ENCODE data around the gene MYO5C.
A peak's percentile ranks its signal among the peaks of the same experiment; 100 is the strongest.
"Not testable (repeated sequence)": the region's sequence is repeated elsewhere in the genome, so short reads cannot be mapped to it uniquely, and the experiment has no call there.

MYO5C gene

DNA sequence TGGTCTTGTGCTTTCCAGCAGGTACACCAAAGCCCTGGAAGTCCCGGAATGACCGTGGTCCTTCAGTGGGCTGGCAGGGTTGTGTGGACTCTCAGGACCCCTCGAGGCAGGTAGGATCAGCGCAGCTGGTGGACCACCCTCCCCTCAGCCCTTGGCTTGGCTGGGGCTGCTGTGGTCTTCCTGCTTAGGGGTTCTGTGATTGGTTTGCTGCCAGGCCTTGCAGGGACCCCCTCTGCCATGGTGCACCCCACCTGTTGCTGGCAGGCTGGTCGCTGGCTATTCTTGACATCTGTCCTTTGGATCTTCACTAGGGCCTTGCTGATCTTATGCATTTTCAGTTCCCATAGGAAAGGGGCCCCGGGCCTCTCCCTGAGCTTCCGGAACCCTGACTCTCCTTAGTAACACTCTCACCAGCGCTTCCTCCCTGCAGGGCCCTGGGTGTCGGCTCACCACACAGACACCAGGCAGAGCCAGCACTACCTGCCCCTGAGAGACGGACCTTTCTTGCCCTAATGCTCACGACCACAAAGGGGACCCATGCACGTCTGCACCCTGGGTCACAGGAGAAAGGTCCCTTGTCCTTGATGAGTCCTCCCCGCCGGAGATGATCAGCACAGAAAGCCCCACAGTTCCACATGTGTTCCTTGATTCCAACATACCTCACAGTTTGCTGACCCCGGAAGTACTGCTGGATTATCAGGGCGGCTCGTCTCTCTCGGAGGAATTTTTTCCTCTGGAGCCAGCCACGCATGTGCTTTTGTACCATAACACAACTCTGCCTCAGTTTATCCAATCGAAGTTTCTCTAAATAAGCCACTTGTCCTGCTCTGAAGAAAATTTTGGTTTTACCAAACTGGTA lies 51.7 kb downstream of the MYO5C start:
- no peak for DNase-seq (ENCODE audit: low spot score)

DNA sequence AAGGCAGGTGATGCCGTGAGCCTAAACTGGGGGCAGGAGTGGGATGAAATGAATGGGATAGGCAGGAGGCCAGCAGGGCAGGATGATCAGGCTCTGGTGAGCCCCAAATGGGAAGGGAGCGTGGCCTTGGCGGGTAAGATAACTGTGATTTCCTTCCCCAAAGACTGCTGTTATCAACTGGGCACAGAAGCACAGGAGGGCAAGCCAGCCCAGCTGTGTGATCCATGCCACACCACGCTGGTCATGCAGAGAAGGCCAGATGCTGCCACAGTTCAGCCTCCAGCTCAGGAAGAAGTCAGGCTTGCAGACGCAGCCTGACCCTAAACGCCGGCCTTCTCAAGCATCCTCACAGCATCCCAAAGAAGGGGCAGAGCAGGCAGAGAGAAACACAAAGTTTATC lies 52.3 kb downstream of the MYO5C start:
- DNase-seq (ENCODE audit: low spot score): no peak

DNA sequence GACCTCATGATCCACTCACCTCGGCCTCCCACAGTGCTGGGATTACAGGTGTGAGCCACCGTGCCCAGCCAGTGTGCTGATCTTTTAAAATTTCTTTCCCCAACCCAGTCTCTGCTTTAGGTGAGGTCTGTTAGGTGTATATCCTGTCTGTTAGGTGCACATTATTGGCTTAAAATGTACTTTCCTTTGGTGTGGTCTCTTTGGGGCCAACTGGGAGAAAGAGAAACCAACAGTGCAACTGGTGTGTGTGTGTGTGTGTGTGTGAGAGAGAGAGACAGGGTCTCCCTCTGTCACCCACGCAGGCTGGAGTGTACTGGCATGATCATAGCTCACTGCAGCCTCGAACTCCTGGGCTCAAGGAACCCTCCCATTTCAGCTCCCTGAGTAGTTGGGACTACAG lies 54.1 kb downstream of the MYO5C start:
- no peak for DNase-seq (ENCODE audit: low spot score)

DNA sequence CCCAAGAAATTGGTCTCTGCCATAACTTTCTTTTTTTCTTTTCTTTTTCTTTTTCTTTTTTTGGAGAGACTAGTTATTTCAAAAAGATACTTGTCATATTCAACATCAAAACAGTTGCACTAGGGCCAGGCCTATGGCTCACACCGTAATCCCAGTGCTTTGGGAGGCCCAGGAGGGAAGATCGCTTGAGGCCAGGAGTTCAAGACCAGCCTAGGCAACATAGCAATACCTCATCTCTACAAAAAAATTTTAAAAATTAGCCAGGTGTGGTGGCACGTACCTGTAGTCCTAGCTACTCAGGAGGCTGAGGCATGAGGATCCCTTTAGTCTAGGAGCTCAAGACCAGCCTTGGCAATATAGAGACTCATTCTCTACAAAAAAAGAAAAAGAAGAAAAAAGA lies 55.4 kb downstream of the MYO5C start:
- no peak for DNase-seq (ENCODE audit: low spot score)

DNA sequence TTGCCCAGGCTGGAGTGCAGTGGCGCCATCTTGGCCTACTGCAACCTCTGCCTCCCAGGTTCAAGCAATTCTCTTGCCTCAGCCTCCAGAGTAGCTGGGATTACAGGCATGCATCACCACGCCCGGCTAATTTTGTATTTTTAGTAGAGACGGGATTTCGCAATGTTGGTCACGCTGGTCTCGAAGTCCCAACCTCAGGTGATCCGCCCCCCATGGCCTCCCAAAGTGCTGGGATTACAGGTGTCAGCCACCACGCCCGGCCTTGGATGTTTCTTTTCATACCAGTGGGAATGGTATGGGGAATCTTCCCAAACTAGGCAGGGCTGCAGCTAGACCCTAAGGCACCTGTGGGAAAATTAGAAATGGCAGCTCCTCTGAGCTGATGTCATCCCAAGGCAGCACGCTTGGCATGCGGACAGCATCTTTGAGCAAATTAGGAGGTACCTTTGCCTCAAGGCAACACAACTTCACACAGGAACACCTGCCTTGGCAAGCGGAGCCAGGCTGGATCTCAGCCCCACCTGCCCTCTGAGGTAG lies 56.5 kb downstream of the MYO5C start:
- DNase-seq (ENCODE audit: low spot score): not testable (repeated sequence)

DNA sequence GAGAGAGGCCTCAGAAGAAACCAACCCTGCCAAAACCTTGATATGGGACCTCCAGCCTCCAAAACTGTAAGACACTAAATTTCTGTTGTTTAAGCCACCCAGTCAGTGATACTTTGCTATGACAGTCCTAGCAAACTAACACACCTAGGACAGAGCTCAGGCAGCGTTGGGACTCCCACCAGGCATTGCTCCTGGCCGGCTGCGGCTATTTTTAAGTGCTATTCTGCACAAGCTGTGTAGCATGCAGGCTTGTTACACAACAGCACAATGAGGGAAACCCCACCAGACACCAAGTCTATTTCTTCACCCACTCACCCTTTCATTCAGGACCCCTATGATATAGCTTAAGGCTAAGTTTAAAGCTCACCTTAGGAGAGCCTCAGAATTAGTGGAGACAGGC lies 57.5 kb downstream of the MYO5C start:
- DNase-seq (ENCODE audit: low spot score): no peak

DNA sequence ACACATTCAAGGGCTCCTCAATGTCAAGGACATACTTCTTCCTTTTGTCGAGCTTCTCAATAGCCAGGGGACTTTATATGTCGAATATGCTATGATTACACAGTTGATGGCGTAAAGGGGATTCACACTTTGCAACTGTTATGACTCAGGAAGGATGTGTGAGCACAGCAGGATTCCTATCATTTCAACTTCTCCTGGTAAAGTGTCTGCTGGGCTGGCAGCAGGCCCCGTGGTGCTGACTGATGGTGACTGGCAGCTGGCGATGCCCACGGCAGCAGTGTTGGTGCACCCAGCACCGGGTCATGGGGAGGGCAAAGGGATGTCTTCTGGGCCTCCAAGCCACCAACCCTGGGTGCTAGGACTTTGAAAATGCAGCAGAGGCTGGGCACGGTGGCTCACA lies 59.6 kb downstream of the MYO5C start:
- DNase-seq (ENCODE audit: low spot score): no peak

DNA sequence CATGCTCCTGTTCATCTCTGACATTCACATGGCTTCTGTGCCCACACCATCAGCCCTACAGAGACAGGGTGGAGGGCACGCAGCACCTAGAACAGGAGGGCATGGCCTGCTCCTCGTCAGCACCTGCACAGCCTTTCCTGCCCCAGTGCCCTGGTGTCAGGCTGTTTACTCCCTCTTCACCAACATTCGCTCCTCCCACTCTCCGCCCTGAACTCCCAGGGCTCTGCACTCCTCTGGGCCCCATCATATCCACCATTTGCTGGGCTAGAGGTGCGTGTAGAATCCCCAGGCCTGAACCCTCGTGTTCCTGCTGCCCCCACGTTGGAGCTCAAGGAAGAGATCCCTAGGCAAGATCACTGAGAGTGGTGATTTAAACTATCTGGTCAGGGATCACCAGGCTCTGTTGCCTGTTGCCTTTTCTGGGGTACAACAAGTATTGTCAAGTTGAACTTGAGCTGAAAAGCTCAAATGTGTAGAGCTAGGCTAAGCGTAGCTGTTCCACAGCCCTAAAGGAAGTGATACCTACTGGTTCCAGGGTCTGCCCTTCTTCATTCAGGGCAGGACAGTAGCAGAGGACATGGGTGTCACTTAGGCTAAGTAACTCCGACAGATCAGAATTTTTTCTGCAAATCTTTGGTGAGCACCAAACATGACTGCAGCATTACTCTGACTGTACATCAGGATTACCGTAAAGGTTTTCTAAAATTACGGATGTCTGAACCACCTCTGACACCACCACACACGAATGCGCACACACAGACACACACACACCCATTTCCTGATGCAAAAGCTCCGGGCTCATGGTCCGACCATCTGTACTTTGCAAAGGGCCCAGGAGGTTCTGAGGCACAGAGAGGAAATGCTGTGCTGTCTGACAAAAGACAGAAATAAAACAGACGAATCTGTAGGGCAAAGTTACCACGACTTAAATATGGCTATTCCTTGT lies 60.7 kb downstream of the MYO5C start:
- no peak for DNase-seq (ENCODE audit: low spot score)

DNA sequence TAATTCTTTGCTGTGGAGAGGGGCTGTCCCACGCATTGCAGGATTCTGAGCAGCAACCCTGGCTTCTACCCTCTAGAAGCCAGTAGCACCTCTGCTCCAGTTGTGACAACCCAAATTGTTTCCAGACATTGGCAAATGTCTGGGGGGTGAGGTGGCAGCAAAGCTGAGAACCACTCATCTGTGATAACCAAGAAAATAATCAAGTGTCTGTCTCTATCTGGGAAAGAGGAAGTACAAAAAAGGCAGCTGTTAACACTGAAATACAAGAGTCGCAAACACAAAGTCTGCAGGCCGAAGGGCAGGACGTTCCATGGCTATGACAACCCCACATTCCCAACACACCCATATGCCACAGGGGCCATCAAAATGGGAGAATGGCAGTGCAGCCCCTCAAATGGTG lies 62.2 kb downstream of the MYO5C start:
- no peak for DNase-seq (ENCODE audit: low spot score)

DNA sequence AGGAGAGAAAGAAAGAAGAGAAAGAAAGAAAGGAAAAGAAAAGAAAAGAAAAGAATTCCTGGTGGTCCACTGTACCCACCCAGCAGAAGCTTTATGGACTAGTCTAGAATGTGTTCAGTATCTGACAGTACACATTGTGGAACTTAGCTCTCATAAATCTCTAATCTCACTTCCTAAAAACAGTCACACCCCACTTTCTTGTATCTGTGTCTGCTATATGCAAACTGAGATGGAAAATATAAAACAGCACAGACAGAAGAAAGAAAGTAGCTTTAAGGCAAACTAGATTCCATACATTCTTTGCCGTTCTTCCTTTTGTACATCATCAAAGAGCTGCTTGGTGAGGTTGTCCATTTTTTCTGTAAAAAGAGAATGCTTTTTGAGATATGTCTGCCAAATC lies 63.3 kb downstream of the MYO5C start:
- no peak for DNase-seq (ENCODE audit: low spot score)

DNA sequence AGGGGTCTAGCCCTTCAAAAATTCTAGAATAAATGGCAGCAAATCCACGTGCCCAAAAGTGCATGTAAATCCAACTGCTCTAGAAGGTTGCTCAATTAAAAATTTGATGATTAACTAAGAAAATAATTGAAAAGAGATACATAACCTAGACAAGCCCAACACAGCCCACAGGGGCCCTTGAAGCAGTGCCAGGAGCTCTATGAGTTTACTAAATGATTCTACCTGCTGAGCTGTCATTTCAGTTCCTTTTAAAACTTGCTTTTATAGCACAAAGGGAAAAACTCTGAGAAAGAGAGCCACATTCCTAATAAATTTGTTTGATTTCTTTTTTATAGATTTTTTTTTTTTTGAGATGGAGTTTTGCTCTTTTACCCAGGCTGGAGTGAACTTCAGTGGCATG lies 65.5 kb downstream of the MYO5C start:
- DNase-seq (ENCODE audit: low spot score): no peak

DNA sequence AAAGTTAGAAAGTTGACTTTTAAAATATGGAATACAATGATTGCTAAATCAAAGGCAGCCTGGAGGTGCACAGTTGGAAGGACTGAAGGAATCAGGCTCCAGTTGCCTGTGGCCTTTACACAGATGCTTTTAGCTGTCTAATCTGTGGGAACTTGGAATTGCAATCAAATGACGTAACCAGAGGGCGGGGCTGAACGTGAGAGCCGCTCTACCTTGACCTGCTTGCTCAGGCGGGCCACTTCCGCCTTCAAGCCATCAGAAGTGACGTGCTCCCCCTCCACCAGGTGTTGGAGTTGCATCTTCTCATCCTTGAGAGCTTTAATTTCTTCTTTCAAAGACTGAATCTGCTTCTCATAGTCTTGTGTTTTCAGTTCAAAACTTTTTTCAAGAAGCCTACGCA lies 66.7 kb downstream of the MYO5C start:
- DNase-seq (ENCODE audit: low spot score): no peak

DNA sequence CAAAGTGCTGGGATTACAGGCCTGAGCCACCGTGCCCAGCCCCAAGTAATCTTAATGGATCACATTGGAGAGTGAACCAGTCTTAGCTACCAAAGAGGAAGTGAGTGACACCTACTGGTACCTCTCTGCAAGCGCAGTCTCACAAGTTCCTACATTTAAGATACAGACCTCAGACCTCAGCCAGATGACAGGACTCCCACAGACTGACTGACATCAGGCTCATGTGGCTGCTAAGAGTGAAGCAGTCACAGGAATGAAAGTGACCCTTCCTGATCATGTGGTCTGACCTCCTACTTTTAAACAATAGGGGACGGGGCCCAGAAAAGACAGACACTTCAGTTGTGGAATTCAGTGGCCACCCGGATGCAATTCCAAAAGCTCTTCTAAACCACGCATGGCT lies 68.1 kb downstream of the MYO5C start:
- peak; percentile 63 for DNase-seq (ENCODE audit: low spot score)

DNA sequence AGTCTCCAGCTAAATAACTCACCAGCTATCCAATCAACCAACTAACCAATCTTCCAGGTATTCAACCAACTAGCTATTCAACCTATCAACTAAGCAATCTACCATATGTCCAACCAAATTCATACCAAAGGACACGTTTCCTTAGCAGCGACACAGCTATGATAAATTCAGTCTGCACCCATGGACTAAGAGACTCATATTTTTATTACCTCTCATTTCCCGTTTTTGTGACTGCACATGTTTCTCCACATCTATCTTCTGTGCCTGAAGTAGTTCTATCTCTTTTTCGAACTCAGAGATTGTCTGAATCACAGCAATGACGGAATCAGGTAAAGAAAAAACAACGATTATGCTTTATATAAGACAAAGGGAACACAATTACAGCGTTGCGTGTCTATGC lies 70.4 kb downstream of the MYO5C start:
- DNase-seq (ENCODE audit: low spot score): no peak

DNA sequence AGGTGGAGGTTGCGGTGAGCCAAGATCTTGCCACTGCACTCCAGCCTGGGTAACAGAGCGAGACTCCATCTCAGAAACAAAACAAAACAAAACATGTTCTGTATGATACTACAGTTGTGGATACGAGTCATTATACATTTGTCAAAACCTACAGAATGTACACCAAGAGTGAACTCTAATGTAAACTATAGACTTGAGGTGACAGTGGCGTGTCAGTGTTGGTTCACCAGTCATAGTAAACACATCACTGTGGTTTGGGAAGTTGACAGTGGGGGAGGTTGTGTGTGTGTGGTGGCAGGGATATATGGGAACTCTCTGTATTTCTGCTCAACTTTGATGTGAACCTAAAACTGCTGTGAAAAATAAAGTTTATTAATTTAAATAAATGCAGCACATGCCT lies 71.4 kb downstream of the MYO5C start:
- DNase-seq (ENCODE audit: low spot score): no peak

DNA sequence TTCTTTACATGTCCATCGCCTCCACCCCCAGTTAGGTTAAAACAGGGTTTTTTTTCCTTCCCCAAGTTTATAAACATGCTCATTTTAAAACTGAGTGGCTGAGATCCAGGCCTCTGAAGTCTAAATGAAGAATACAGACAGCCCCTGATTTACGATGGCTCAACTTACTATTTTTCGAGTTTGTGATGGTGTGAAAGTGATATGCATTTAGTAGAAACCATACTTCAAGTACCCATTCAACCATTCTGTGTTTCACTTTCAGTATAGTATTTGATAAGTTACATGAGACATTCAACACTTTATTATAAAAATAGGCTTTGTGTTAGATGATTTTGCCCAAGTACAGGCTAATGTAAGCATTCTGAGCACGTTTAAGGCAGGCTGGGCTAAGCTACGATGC lies 73.9 kb downstream of the MYO5C start:
- DNase-seq (ENCODE audit: low spot score): no peak

DNA sequence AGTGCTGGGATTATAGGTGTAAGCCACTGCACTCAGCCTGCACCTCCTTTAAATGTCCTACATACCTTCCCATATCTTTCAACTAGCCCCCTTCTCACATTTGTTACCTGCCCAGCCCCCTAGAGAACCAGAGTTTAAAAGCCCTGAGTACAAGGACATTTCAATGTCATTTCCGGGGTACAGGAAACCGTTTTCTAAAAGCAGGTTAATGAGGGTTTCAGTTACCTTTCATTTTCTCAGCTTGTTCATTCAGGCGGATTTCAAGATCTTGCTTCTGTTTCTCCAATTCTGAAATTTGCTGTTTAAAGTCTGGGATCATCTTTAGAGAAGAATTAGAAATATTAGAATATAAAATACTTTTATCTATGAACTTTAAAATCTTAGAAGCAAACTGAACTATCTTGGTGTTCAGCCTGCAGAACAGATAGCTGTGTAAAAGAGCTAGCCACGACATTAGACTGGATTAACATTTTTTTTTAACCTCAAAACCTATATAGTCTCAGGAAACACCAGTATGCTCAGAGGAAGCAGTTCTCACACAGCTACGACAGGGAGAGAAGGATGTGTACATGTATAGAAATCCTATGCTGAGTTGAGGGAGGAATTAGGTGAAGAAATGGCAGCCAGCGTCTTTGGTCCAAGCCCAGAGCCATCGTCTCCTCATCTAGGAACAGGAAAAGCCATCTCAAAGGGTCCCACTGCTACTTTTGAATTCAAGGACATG lies 74.5 kb downstream of the MYO5C start:
- DNase-seq (ENCODE audit: low spot score): no peak

DNA sequence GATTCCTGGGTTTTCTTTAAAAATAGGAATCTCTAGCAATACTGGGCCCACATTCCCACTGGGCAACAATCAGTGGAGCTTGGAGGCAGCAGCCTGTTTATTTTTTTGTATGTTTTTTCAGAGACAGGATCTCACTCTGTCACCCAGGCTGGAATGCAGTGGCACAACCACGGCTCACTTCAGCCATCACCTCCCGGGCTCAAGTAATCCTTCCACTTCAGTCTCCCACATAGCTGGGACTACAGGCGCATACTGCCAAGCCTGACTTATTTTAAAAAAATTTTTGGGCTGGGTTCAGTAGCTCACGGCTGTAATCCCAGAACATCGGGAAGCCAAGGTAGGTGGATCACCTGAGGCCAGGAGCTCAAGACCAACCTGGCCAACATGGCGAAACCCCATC lies 75.4 kb downstream of the MYO5C start:
- DNase-seq (ENCODE audit: low spot score): no peak

DNA sequence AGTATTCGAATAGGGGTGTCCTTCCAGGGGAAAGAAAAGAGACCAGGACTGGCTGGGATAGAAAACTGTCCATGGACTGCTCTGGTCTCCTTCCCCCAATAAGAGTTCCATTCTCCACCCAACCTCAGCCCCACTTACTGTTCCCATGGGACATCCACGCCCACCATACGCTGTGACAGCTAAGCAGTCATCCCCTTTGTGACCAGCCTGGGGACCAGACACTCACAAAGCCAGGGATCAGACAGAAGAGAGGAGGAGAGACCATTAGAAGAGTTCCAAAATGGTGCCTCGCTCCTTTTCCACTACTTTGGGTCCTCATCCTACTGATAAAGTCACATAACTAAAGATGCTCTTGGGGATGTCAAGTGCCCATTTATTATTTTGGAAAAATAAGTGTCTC lies 76.8 kb downstream of the MYO5C start:
- DNase-seq (ENCODE audit: low spot score): no peak

DNA sequence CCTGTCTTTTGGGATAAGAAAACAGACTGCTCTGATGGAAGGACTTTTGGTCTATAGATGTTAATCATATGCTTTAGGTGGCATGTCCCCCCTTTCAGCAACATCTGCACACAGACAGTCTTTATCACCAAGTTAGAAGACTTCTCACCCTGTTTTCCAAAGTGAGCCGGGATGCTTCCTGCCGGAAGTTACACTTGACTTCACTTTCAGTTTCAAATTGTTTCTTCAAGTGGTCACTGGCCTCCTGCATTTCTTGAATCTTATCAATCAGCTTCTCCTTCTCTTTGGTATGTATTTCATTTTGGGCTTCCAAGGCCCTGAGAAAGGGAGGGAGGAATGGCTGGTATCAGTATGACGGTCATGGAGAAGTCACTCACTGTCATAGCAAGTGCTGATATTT lies 77.2 kb downstream of the MYO5C start:
- no peak for DNase-seq (ENCODE audit: low spot score)

DNA sequence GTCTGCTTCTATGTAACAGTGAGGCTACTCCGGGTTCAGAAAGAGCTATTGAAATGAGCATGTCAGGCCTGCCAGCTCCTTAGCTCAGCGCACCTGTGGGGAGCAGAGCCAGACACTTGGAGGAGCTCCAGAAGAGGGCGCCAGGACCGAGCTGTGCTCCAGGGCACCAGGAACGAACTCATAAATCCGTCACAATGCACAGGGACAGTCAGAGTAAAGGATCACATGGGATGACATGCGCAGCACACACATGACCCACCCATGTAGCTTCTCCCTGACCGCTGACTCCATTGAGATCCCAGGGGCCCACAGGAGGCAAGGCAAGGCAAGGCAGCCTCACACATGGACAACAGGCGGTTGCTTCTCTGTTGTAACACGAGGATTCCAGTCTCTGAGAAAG lies 78.4 kb downstream of the MYO5C start:
- no peak for DNase-seq (ENCODE audit: low spot score)

DNA sequence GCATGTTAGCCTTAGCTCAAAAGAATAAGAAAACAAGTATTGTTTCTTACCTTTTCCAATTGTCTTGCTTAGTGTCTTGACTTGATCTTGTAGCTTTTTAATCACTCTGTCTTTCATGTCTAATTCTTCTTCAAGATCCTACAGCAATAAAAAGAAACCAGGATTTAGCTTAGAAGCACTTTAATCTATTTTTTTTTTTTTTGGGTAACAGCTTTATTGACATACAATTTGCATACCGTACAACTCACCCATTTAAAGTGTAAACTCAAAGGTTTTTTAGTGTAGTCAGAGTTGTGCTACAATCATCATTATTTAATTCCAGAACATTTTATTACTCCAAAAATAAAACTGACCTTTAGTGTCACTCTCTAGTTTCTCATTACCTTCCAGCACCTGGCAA lies 81.1 kb downstream of the MYO5C start:
- DNase-seq (ENCODE audit: low spot score): no peak
